HG02610 (cell line): ENCODE results near the gene PRELID2.
A peak's percentile ranks its signal among the peaks of the same experiment; 100 is the strongest.
"Not testable (repeated sequence)": the region's sequence is repeated elsewhere in the genome, so short reads cannot be mapped to it uniquely, and the experiment has no call there.

Experiments
- ATAC-seq: cut with Tn5 transposase; IDR thresholded peaks from one replicate; pipeline ENCODE4 v1.9.1; 2021; ENCODE audit warnings: mild to moderate bottlenecking, moderate library complexity; ENCODE audit not compliant: unreplicated experiment

Gene PRELID2

GRCh38 chr5:145840458-145841132 lies 5.5 kb upstream of the PRELID2 start:
- ATAC-seq: no peak

GRCh38 chr5:145838276-145838675 lies 3.1 kb upstream of the PRELID2 start:
- no peak for ATAC-seq

DNA sequence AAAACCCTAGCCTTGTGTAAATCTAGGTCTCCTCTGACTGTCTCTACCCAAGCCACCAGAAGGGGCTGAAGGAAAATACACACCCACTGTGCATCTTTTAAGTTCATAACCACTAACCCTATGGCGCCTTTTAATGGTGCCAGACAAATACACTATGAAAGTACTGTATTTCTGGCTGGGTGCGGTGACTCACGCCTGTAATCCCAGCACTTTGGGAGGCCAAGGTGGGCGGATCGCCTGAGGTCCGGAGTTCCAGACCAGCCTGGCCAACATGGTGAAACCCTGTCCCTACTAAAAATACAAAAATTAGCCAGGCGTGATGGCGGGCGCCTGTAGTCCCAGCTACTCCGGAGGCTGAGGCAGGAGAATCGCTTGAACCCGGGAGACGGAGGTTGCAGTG lies 1.1 kb upstream of the PRELID2 start:
- not testable (repeated sequence) for ATAC-seq

- peak; percentile 7 for ATAC-seq
Measured at GRCh38 chr5:145835848-145836239, 702 bp upstream of the PRELID2 start.

DNA sequence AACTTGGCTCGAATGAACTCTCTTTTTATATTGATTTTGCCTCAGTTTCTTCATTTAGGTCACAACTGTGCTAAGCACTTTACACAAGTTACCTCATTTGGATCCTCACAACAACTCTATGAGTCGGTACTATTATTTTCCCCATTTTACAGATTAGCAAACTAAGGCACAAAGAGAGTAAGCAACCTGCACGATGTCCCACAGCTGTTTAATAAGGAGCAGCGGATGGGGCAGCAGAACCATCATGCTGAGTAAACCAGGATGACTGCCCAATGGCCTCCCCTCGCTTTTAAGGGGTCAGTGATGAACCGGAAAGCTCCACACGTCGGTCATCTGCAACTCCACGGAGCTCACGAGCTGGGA lies 607 bp downstream of the PRELID2 start:
- no peak for ATAC-seq

DNA sequence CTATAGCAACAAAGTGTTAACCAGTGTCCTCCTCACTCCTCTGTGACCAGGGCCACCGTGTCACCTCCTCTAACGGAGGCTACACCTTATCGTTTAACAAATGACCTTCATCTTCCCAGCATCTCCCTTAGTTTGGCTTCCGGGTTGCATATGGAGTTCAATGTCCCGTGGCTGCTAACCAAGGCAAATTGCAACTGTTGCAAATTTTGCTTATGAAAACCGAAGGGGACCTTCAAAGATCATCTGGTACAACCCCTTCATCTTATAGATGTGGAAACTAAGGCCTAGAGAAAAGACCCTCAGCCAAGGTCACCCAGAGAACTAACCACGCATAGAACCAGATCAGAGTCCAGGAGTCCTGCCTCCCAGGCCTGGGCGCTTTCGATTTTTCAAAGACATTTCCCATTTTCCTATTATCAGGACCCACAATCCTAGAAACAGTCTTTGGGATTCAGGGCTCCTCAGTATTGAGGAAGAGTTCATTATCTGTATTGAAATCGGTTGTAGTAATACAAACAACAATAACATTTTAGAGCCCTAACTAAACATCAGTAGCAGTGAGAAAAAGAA lies 1.4 kb downstream of the PRELID2 start:
- no peak for ATAC-seq

- ATAC-seq: no peak
Measured at GRCh38 chr5:145830594-145830993, 4.5 kb downstream of the PRELID2 start.

GRCh38 chr5:145829708-145830361 lies 5.3 kb downstream of the PRELID2 start:
- no peak for ATAC-seq

DNA sequence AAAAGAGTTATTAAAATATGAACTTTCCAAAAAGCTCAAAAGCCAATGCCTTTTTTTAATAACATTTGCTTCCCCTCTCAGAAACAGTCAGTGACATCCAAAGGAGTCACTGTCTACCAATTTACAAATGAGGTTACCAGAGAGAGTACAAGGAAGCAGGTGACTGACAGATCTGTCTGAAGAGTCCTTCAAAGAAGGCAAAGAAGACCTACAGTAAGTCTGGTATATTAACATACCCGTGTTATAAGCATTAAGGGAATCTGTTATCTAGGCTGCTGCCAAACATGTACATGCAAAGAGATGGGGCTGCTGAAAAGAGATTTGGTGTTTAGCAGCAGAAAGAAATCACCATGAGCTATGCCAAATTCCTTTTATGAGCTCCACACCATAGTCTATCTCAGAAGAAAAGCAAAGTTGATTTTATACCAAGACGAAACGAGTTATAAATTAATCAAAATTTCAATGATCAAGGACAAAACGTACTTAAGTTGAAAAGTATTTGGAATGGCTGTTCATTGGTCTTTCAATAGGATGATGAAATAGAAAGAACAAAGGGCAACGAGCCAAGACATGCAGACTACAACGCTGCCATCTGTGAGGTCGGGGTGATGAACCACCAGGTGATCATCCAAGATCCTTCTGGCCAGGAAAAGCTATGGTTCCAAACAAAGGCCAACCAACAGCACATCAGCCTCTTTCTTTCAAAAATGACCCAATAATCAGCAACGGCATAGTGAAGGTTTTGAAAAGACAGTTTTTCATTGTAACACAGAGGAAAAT lies 8.1 kb downstream of the PRELID2 start:
- ATAC-seq: no peak

GRCh38 chr5:145825751-145826180 lies 9.4 kb downstream of the PRELID2 start:
- peak; percentile 51 for ATAC-seq

DNA sequence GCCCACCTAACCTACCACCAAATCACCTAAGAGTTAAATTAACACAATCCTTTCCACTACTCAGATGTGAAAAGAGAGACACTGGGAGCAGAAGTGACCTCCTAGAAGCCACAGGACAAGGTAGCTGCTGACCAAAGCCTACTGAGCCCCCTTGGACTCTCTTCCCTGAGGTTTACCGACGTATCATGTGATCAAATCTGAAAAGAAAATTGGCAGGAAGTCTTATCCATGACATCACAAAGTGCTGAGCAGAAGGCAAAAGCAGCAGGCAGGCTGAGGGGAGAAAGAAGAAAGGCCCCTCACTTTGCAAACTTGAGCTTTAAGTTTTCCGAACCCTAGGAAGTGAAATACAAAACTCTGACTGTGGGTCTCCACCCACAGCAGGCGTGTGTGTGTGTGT lies 11.1 kb downstream of the PRELID2 start:
- no peak for ATAC-seq

DNA sequence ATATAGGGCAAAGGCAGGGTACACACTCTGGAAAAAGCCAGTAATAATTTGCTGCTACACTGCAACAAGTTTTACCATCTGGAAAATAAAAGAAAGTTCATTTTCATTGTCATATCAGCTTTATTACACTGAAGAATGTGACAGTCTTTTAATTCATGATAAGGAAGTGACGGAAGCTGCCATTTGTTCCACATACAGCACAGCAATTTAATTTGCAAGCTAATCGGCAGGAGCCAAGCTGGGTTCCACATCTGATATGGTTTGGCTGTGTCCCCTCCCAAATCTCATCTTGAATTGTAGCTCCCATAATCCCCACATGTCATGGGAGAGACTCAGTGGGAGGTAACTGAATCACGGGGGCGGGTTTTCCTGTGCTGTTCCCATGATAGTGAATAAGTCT lies 16.5 kb downstream of the PRELID2 start:
- ATAC-seq: no peak

GRCh38 chr5:145812877-145813276 lies 22.3 kb downstream of the PRELID2 start:
- no peak for ATAC-seq

DNA sequence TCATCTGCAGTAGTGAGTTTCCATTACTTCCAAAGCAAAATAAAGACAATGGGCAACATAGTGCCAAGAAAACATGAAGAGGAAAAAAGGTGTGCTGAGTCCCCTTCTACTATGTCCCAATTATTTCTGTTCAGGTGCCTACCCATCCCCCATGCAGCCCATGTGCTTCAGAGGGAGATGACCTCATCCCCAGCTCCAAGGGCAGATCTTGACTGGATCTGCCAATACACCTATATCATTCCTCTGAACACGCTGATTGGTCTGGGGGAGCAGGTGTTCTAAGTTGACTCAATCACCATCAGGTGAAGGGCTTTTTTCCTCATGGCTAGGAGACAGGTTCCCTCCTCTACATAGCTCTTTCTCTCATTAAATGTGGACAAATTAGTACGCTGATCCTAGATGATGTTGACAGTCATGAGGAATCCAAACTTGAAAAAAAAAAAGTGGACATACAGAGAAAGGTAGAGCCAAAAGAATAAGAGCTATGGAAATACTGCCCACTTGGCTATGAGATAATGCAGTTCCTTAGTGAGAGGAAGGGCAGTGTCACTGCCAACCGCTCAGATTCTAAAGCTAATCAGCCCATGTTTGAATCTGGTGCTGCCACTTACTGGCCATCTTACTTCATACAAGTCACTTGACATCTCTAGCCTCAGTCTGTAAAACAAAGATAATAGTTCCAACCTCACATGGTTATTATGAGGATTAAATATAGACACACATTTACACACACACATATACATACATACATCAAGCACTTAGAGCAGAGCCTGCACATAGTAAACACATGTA lies 23.1 kb downstream of the PRELID2 start:
- ATAC-seq: no peak

- ATAC-seq: no peak
Measured at GRCh38 chr5:145806923-145807322, 28.2 kb downstream of the PRELID2 start.

DNA sequence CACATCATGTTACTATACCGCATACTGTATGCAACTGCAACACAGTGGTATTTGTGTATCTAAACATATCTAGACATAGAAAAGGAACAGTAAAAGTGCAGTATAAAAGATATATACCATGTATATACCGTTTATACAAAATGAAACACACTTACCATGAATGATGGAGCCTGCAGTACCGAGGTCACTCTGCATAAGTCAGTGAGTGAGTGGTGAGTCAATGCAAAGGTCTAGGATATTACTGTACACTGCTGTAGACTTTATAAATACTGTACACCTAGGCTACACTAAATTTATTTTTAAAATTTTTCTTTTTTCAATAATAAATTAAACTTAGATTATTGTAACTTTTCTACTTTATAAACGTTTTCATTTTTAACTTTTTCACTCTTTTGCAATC lies 29.3 kb downstream of the PRELID2 start:
- no peak for ATAC-seq

- ATAC-seq: no peak
Measured at GRCh38 chr5:145804701-145805100, 30.4 kb downstream of the PRELID2 start.

DNA sequence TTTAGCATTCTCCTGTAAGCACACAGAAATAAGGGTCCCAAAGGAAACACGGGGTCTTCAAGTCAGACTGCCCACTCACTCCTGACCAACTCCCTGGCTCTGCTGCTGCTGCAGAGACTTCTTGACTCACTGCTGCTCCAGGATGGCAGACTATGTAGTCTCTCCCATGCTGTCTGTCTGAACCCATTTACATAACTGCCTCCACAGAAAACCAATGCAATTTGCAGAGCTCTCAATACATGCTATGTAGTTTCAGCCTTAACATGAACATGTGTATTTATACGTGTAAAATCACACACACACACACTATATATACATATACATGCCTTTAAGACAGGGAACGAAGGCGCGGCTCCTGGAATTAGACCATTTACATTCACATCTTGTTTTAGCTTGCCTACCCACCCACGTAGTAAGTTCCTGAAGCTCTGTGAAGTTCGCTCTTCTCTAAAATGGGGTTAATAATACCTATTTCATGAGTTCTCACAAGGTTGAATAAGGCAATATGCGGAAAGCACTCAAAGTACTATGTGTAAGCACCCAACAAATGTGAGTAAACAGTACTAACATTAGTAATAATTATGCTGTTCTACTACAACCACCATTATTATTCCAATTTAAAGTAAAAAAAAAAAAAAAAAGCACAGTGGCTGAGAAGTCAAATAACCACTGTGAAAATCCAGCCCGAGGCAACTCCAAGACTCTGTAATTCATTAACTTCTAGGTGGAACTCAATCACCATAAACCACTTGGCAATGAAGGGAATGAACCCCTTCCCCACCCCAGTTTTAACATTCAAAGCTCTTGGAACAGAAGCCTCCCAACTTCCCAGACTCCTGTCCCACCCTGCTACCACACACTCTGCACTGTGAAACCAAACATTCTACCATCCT lies 31.8 kb downstream of the PRELID2 start:
- ATAC-seq: no peak

DNA sequence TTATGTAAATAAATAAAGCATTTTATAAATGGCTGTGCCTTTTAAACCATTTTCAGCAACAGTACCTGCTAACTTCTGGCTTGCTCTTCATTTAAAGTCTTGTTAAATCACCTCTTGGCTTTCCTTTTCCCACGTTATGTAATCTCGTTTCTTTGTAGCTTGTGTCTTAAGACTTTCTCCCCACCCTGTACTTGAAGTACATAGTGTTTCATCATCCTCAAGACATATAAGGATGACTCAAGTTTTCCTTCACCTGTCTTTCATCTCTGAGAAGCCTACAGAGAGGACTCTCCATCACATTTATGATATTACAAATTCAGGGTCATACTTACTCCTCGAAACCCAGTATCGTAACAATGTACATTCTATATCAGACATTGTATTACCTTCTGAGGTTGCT lies 33.9 kb downstream of the PRELID2 start:
- no peak for ATAC-seq

- no peak for ATAC-seq
Measured at GRCh38 chr5:145800181-145800580, 35.0 kb downstream of the PRELID2 start.
